Neural cell (in vitro differentiated cells): ENCODE measurements around the gene NKX2-2.

Source experiments
- CTCF ChIP-seq: fragments of 450-650 bp; IDR thresholded peaks from 2 replicates; pipeline ENCODE4 v1.5.1; 2014; ENCODE audit warnings: antibody characterized with exemption, mild to moderate bottlenecking, moderate library complexity; ENCODE audit not compliant: poor library complexity, severe bottlenecking
- MXI1 ChIP-seq: fragments of 450-650 bp; conservative IDR thresholded peaks from 2 replicates; pipeline ENCODE4 v1.6.1; 2014; ENCODE audit warnings: antibody characterized with exemption, mild to moderate bottlenecking; ENCODE audit not compliant: poor library complexity, severe bottlenecking

GRCh38 chr20:21509597-21510371, 4.1 kb downstream of the NKX2-2 start:
- peak; percentile 25 for TF ChIP-seq CTCF
- TF ChIP-seq MXI1: no peak
